Peyer's patch (tissue), 4 donors: ENCODE results near the gene FRMPD1. TPM values are rescaled to one million over a fixed set of nuclear protein-coding genes. Genes with fewer than 3 reads are reported as not detected.

Source experiments
- DNase-seq, 3 donors: peaks; one replicate each; pipeline ENCODE4 v3.0.0-alpha.2; 2017 to 2019
- H3K27ac ChIP-seq, 4 donors: fragments of 200-600 bp; sonication (generic); one replicate each; pipeline ENCODE4 v1.5.1; 2016 to 2019
- H3K27me3 ChIP-seq, 2 donors: fragments of 200-600 bp; sonication (generic); one replicate each; pipeline ENCODE4 v1.5.1; 2019
- H3K36me3 ChIP-seq, 3 donors: fragments of 200-600 bp; sonication (generic); one replicate each; pipeline ENCODE4 v1.5.1; 2016 to 2019
- H3K4me1 ChIP-seq, 4 donors: fragments of 200-600 bp; sonication (generic); one replicate each; pipeline ENCODE4 v1.5.1; 2016 to 2019
- H3K4me3 ChIP-seq, 4 donors: fragments of 200-600 bp; sonication (generic); 1 replicate in 3 of 4; 2 replicates in 1 of 4; pipeline ENCODE4 v1.5.1; 2016 to 2019; ENCODE audit warnings: mild to moderate bottlenecking in 1 of 4
- H3K9me3 ChIP-seq, 4 donors: fragments of 200-600 bp; sonication (generic); one replicate each; pipeline ENCODE4 v1.5.1; 2016 to 2019; ENCODE audit warnings: mild to moderate bottlenecking in 1 of 4
- POLR2A ChIP-seq, 2 donors: fragments of 450-650 bp; IDR thresholded peaks; one replicate each; pipeline ENCODE4 v1.5.1; 2017; ENCODE audit warnings: antibody characterized with exemption in 2 of 2, mild to moderate bottlenecking in 2 of 2, moderate library complexity in 2 of 2
- total RNA-seq, 4 donors: library from RNA; depleted of rRNA; stranded (reverse); fragments of >200 nt; gene quantifications; one replicate each; pipeline ENCODE4 v1.1.0, GENCODE V29; 2016
- TF ChIP-seq, protein P1 (sequence below), 6 experiments: fragments of 450-650 bp in 4 of 6; fragments of 200-600 bp in 2 of 6; sonication (generic) in 1 of 6; IDR thresholded peaks; one replicate each; pipeline ENCODE4 v1.5.1; 2017 to 2019; ENCODE audit warnings: antibody characterized with exemption in 6 of 6, mild to moderate bottlenecking in 3 of 6, moderate library complexity in 1 of 6

The FRMPD1 gene
- total RNA-seq, 4 donors from 2014 or later: 0.40 TPM; not detected in 3

GRCh38 chr9:37710046-37710445 lies 59.3 kb downstream of the FRMPD1 start:
- H3K27me3 ChIP-seq: no peaks in the 10 kb centered on the region
- H3K36me3 ChIP-seq: no peaks in the 10 kb centered on the region
- H3K4me1 ChIP-seq: no peaks in the 10 kb centered on the region
- TF ChIP-seq, protein P1, sequence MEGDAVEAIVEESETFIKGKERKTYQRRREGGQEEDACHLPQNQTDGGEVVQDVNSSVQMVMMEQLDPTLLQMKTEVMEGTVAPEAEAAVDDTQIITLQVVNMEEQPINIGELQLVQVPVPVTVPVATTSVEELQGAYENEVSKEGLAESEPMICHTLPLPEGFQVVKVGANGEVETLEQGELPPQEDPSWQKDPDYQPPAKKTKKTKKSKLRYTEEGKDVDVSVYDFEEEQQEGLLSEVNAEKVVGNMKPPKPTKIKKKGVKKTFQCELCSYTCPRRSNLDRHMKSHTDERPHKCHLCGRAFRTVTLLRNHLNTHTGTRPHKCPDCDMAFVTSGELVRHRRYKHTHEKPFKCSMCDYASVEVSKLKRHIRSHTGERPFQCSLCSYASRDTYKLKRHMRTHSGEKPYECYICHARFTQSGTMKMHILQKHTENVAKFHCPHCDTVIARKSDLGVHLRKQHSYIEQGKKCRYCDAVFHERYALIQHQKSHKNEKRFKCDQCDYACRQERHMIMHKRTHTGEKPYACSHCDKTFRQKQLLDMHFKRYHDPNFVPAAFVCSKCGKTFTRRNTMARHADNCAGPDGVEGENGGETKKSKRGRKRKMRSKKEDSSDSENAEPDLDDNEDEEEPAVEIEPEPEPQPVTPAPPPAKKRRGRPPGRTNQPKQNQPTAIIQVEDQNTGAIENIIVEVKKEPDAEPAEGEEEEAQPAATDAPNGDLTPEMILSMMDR (IDR thresholded peaks at IDR 0.05): no peak
- TF ChIP-seq POLR2A (IDR thresholded peaks at IDR 0.05): no peak
- no peak overlapping the region for H3K4me3 ChIP-seq
- no peaks in the 10 kb centered on the region for H3K9me3 ChIP-seq
- DNase-seq: no peak
- no peak overlapping the region for H3K27ac ChIP-seq

DNA sequence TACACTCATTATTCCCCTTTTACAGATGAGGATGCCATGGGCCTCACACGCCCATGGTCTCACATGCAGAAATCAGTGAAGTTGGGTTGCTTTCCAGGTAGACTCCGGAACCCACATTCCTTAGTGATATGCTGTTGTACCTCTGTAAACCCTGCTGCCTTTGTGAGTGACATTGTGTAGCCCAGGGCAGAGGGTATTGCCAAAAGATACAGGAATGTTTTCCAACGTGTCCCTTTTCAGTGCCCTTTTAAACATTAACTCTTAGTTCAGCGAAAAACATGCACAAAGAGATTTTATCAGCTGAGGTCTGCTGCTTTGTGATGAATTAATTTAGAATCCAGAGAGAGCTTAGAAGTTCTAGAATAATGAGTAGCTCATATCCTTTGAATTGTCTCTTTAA lies 64.5 kb downstream of the FRMPD1 start:
- H3K4me3 ChIP-seq: no peak overlapping the region
- H3K9me3 ChIP-seq: no peaks in the 10 kb centered on the region
- TF ChIP-seq POLR2A (IDR thresholded peaks at IDR 0.05): no peak
- TF ChIP-seq, protein P1 (IDR thresholded peaks at IDR 0.05): no peak
- no peak overlapping the region for H3K27ac ChIP-seq
- no peaks in the 10 kb centered on the region for H3K27me3 ChIP-seq
- no peaks in the 10 kb centered on the region for H3K36me3 ChIP-seq
- DNase-seq: no peak
- no peaks in the 10 kb centered on the region for H3K4me1 ChIP-seq

DNA sequence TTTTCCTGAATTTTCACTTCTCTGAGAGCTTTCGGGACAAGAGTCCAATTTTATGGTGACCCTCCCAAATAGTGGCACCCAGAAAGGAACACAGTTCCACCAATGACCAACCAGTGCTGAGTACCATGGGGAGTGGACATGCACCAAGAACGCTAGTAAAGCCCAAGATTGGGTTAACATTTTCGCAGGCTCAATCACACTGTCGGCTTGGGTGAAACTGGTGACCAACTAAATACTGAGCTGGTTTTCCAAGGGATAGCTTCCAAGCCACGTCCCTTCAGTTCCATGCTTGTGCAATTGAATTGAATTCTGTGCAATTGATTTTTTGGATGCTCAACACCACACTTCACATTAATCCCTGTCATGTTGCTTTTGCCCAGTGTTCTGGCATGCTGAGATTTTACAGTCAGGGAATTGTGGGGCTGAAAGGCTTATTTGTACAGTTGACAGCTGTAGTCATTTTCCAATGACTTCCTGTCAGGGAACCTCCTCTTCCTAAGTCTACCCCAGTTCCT lies 65.3 kb downstream of the FRMPD1 start:
- H3K27ac ChIP-seq: no peak overlapping the region
- no peaks in the 10 kb centered on the region for H3K27me3 ChIP-seq
- no peak overlapping the region for H3K4me3 ChIP-seq
- H3K9me3 ChIP-seq: no peaks in the 10 kb centered on the region
- no peak for DNase-seq
- H3K4me1 ChIP-seq: no peaks in the 10 kb centered on the region
- H3K36me3 ChIP-seq: no peaks in the 10 kb centered on the region
- TF ChIP-seq, protein P1 (IDR thresholded peaks at IDR 0.05): no peak
- no peak for TF ChIP-seq POLR2A (IDR thresholded peaks at IDR 0.05)

DNA sequence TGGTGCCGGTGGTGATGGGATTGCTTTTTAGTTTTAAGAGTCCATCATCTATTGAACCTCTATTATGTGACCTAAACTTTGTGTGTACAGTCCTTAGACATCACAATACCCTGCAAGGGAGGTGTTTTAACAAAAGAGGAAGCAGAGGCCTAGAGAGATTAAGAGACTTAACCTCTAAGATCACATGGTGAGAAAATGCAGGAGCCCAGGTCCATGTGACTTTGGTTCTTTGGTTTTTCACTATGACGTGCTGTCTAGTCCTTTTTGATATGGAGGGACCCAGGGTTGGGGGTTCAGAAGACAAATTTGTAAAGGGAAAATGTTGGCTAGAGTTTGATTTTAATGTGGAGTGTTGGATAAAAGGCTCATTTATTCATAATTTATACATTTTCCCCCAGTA lies 68.8 kb downstream of the FRMPD1 start:
- H3K36me3 ChIP-seq: no peaks in the 10 kb centered on the region
- no peak overlapping the region for H3K4me3 ChIP-seq
- no peak for DNase-seq
- no peaks in the 10 kb centered on the region for H3K9me3 ChIP-seq
- TF ChIP-seq, protein P1 (IDR thresholded peaks at IDR 0.05): no peak
- TF ChIP-seq POLR2A (IDR thresholded peaks at IDR 0.05): no peak
- no peaks in the 10 kb centered on the region for H3K4me1 ChIP-seq
- H3K27me3 ChIP-seq: no peaks in the 10 kb centered on the region
- no peak overlapping the region for H3K27ac ChIP-seq

GRCh38 chr9:37727013-37727412 lies 76.3 kb downstream of the FRMPD1 start:
- Histone ChIP-seq H3K27ac (no peak overlapping the region), H3K4me1 (no peaks in the 10 kb centered on the region), H3K27me3 (no peaks in the 10 kb centered on the region), H3K9me3 (no peaks in the 10 kb centered on the region), H3K4me3 (no peak overlapping the region), H3K36me3 (no peaks in the 10 kb centered on the region)
- TF ChIP-seq POLR2A (IDR thresholded peaks at IDR 0.05): no peak
- TF ChIP-seq, protein P1 (IDR thresholded peaks at IDR 0.05): no peak
- no peak for DNase-seq

GRCh38 chr9:37729499-37729898 lies 78.7 kb downstream of the FRMPD1 start:
- DNase-seq: no peak
- Histone ChIP-seq H3K27ac (no peak overlapping the region), H3K4me3 (no peak overlapping the region), H3K9me3 (no peaks in the 10 kb centered on the region), H3K4me1 (no peaks in the 10 kb centered on the region), H3K36me3 (no peaks in the 10 kb centered on the region), H3K27me3 (no peaks in the 10 kb centered on the region)
- TF ChIP-seq POLR2A (IDR thresholded peaks at IDR 0.05): no peak
- TF ChIP-seq, protein P1 (IDR thresholded peaks at IDR 0.05): no peak
